H9 (cell line): ENCODE data around the gene GBP3. TPM values are rescaled to one million over a fixed set of nuclear protein-coding genes. Genes with fewer than 3 reads are reported as not detected.

Experiments used
- DNase-seq: peaks from one replicate; pipeline ENCODE4 v3.0.0-alpha.2; 2017
- H2AFZ ChIP-seq: one replicate; pipeline ENCODE4 v1.6.1; 2013; ENCODE audit warnings: mild to moderate bottlenecking, low read length, control low read depth, moderate library complexity
- H2AK5ac ChIP-seq: 2 replicates; pipeline ENCODE4 v1.6.1; 2013; ENCODE audit warnings: low read length, control low read depth, mixed read lengths; ENCODE audit not compliant: insufficient read length
- H2BK120ac ChIP-seq: one replicate; pipeline ENCODE4 v1.6.1; 2013; ENCODE audit warnings: low read depth, mild to moderate bottlenecking, low read length, control low read depth, inconsistent platforms; ENCODE audit not compliant: poor library complexity, severe bottlenecking
- H2BK12ac ChIP-seq: 2 replicates; pipeline ENCODE4 v1.6.1; 2013; ENCODE audit warnings: low read length, control low read depth, mixed read lengths, low read depth; ENCODE audit not compliant: insufficient read length
- H2BK15ac ChIP-seq: 2 replicates; pipeline ENCODE4 v1.6.1; 2013; ENCODE audit warnings: low read depth, low read length, control low read depth
- H2BK20ac ChIP-seq: one replicate; pipeline ENCODE4 v1.6.1; 2013; ENCODE audit warnings: low read depth, mild to moderate bottlenecking, low read length, control low read depth, inconsistent platforms; ENCODE audit not compliant: poor library complexity, severe bottlenecking
- H2BK5ac ChIP-seq: 2 replicates; pipeline ENCODE4 v1.6.1; 2013; ENCODE audit warnings: low read length, control low read depth, mixed read lengths; ENCODE audit not compliant: insufficient read length
- H3K14ac ChIP-seq: 2 replicates; pipeline ENCODE4 v1.6.1; 2013; ENCODE audit warnings: low read length, control low read depth; ENCODE audit not compliant: insufficient read depth
- H3K18ac ChIP-seq: 2 replicates; pipeline ENCODE4 v1.6.1; 2013; ENCODE audit warnings: low read depth, mild to moderate bottlenecking, mixed read lengths, low read length, control low read depth; ENCODE audit not compliant: insufficient read length
- H3K23ac ChIP-seq: 2 replicates; pipeline ENCODE4 v1.6.1; 2013; ENCODE audit warnings: low read length, control low read depth, mixed read lengths, low read depth; ENCODE audit not compliant: insufficient read length
- H3K23me2 ChIP-seq: 2 replicates; pipeline ENCODE4 v1.6.1; 2013; ENCODE audit warnings: low read depth, mild to moderate bottlenecking, mixed read lengths, low read length, control low read depth; ENCODE audit not compliant: insufficient read length, poor library complexity, severe bottlenecking
- H3K27ac ChIP-seq: 2 replicates; pipeline ENCODE4 v1.5.1; 2013; ENCODE audit warnings: low read length, control low read depth, mixed read lengths, low read depth; ENCODE audit not compliant: insufficient read length
- H3K27me3 ChIP-seq: 2 replicates; pipeline ENCODE4 v1.6.1; 2013; ENCODE audit warnings: low read length, control low read depth, inconsistent platforms; ENCODE audit not compliant: insufficient read depth
- H3K4ac ChIP-seq: 2 replicates; pipeline ENCODE4 v1.6.1; 2013; ENCODE audit warnings: low read depth, mild to moderate bottlenecking, control low read depth, inconsistent platforms, low read length, moderate library complexity
- H3K4me1 ChIP-seq: 2 replicates; pipeline ENCODE4 v1.6.1; 2013; ENCODE audit warnings: low read length, control low read depth, inconsistent platforms; ENCODE audit not compliant: insufficient read depth
- H3K4me2 ChIP-seq: 2 replicates; pipeline ENCODE4 v1.6.1; 2013; ENCODE audit warnings: low read length, control low read depth, mixed read lengths; ENCODE audit not compliant: insufficient read length, insufficient read depth
- H3K56ac ChIP-seq: 2 replicates; pipeline ENCODE4 v1.6.1; 2013; ENCODE audit warnings: low read depth, mild to moderate bottlenecking, mixed read lengths, low read length, control low read depth; ENCODE audit not compliant: insufficient read length
- H3K79me1 ChIP-seq: 2 replicates; pipeline ENCODE4 v1.6.1; 2013; ENCODE audit warnings: low read depth, mild to moderate bottlenecking, moderate library complexity, low read length, control low read depth, inconsistent platforms; ENCODE audit not compliant: insufficient read depth, poor library complexity, severe bottlenecking
- H3K79me2 ChIP-seq: 2 replicates; pipeline ENCODE4 v1.6.1; 2013; ENCODE audit warnings: low read length, control low read depth, inconsistent platforms; ENCODE audit not compliant: insufficient read depth
- H3K9ac ChIP-seq: 2 replicates; pipeline ENCODE4 v1.6.1; 2013; ENCODE audit warnings: low read length, control low read depth, mixed read lengths; ENCODE audit not compliant: insufficient read length; ENCODE audit errors: extremely low read depth
- H3K9me3 ChIP-seq: one replicate; pipeline ENCODE4 v1.6.1; 2013; ENCODE audit warnings: low read depth, low read length, inconsistent platforms; ENCODE audit not compliant: control insufficient read depth
- H3T11ph ChIP-seq: one replicate; pipeline ENCODE4 v1.6.1; 2013; ENCODE audit warnings: mild to moderate bottlenecking, low read length, control low read depth, inconsistent platforms
- H4K20me1 ChIP-seq: one replicate; pipeline ENCODE4 v1.6.1; 2013; ENCODE audit not compliant: control insufficient read depth, insufficient read length, insufficient read depth
- H4K5ac ChIP-seq: 2 replicates; pipeline ENCODE4 v1.6.1; 2013; ENCODE audit warnings: low read depth, mild to moderate bottlenecking, mixed read lengths, low read length, control low read depth; ENCODE audit not compliant: insufficient read length
- H4K8ac ChIP-seq: replicated peaks from 2 replicates; pipeline ENCODE4 v1.6.1; 2013; ENCODE audit warnings: low read length, control low read depth, mixed read lengths, low read depth; ENCODE audit not compliant: insufficient read length
- H4K91ac ChIP-seq: 2 replicates; pipeline ENCODE4 v1.6.1; 2013; ENCODE audit warnings: low read depth, mild to moderate bottlenecking, moderate library complexity, mixed read lengths, low read length, control low read depth; ENCODE audit not compliant: insufficient read length
- H3K27ac Mint-ChIP-seq, 3 experiments: 2 replicates in 2 of 3; 3 replicates in 1 of 3; pipeline ENCODE4 v1.8.0; 2020 to 2021; ENCODE audit warnings: mixed read lengths in 3 of 3, mild to moderate bottlenecking in 1 of 3, moderate library complexity in 1 of 3
- H3K27me3 Mint-ChIP-seq: 2 replicates; pipeline ENCODE4 v1.8.0; 2021; ENCODE audit warnings: low read depth, mild to moderate bottlenecking, moderate library complexity, mixed read lengths
- H3K36me3 Mint-ChIP-seq, 3 experiments: 2 replicates in 2 of 3; 3 replicates in 1 of 3; pipeline ENCODE4 v1.8.0; 2020 to 2021; ENCODE audit warnings: low read depth in 3 of 3, mixed read lengths in 3 of 3; ENCODE audit not compliant: insufficient read depth in 1 of 3
- H3K4me1 Mint-ChIP-seq, 2 experiments: 2 replicates each; pipeline ENCODE4 v1.8.0; 2020; ENCODE audit warnings: mixed read lengths in 2 of 2
- H3K4me3 Mint-ChIP-seq, 2 experiments: 2 replicates in 1 of 2; 3 replicates in 1 of 2; pipeline ENCODE4 v1.8.0; 2020 to 2021; ENCODE audit warnings: mild to moderate bottlenecking in 2 of 2, mixed read lengths in 2 of 2, moderate library complexity in 1 of 2
- H3K9me3 Mint-ChIP-seq, 2 experiments: 2 replicates in 1 of 2; 3 replicates in 1 of 2; pipeline ENCODE4 v1.8.0; 2020; ENCODE audit warnings: mild to moderate bottlenecking in 2 of 2, mixed read lengths in 2 of 2, moderate library complexity in 1 of 2
- WGBS: extraction: QIAGEN DNeasy Blood & Tissue Kit; methylation state at CpG from one replicate; pipeline ENCODE4 v1.1.7; 2013; ENCODE audit warnings: missing lambda C conversion rate, low lambda C conversion rate, mixed read lengths; ENCODE audit not compliant: insufficient read length; ENCODE audit errors: extremely low coverage; 5-methylcytosine and 5-hydroxymethylcytosine counted together
- total RNA-seq: library from RNA; stranded (reverse); gene quantifications from 2 replicates; pipeline ENCODE4 v1.2.1, GENCODE V29; 2021
- TF ChIP-seq, protein P1 (sequence below): fragments of 200-600 bp; sonication (generic); conservative IDR thresholded peaks from 3 replicates; pipeline ENCODE4 v1.8.0; 2021; ENCODE audit warnings: antibody characterized with exemption, mild to moderate bottlenecking

The GBP3 gene
- total RNA-seq, 1 experiment from 2014 or later: not detected

DNA sequence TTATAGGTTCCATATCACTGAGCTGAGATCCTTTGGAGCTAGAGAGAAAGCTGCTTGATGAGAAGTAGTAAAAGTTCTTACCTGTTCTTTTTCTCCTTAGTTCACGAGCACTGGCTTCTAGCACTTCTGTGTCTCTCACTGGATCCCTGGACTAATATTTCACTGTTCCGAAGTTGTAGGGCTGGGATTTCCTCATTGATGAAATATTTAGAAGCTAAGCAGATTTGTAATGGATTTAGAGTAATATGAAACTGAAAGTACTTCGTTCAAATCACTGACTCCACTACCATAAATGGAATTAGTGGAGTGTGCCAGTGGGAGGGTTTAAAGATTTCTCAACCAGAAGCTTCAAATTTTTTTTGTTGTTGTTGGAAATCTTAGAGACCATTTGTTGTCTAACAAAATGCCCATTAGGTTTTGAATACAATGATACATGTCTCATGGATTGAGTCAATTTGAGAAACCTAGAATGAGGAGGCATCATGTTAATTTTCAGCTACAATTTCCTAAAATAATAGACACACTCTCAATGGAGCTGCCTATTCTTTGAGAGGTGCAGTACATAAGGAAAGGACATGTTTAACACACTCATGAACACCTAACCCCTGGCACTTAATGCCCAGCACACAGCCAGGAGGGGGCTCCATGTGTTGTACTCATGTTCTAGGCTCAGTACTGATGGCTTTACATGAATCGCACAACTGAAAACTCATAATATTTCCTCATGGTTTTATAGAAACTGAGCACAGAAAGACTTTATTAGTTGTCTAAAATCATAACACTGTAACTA is 42.6 kb upstream of the GBP3 start, which contains the start of gene GBP1:
TSS of gene GBP1 (minus strand) at position 130 of the 790 bp plus-strand sequence. CDS start 1,974 bp downstream, outside the sequence.
- no peak within 1 kb of the TSS for H3K4me3 Mint-ChIP-seq

More for the DNA sequence above, 42.6 kb upstream of the GBP3 start, which contains the start of gene GBP1:
- Histone ChIP-seq H3K27ac (no peak within 1 kb of the TSS), H3K4me1 (no peaks in the 10 kb centered on the region), H3T11ph (no peak within 1 kb of the TSS), H2BK120ac (no peak within 1 kb of the TSS), H3K56ac (no peak within 1 kb of the TSS), H3K4me2 (no peak within 1 kb of the TSS), H3K9me3 (no peaks in the 10 kb centered on the region), H3K14ac (no peak within 1 kb of the TSS), H3K23ac (no peak within 1 kb of the TSS), H3K9ac (no peak within 1 kb of the TSS), H4K20me1 (no peaks in the 10 kb centered on the region), H2BK15ac (no peak within 1 kb of the TSS), H2AK5ac (no peak within 1 kb of the TSS), H2BK5ac (no peak within 1 kb of the TSS), H3K27me3 (no peaks in the 10 kb centered on the region), H3K79me1 (no peaks in the 10 kb centered on the region), H4K5ac (no peak within 1 kb of the TSS), H2BK12ac (no peak within 1 kb of the TSS), H2AFZ (no peak within 1 kb of the TSS), H3K4ac (no peak within 1 kb of the TSS), H2BK20ac (no peak within 1 kb of the TSS), H4K8ac (no peak within 1 kb of the TSS), H3K79me2 (no peaks in the 10 kb centered on the region), H3K18ac (no peak within 1 kb of the TSS), H4K91ac (no peak within 1 kb of the TSS), H3K23me2 (no peaks in the 10 kb centered on the region)
- no CpG with 5 or more reads among the region's 4 CpGs for WGBS
- H3K4me1 Mint-ChIP-seq: no peaks in the 10 kb centered on the region; a peak in 1 of 4 replicates
- no peak for DNase-seq
- no peaks in the 10 kb centered on the region; the same call in 1 of the 2 replicates for H3K27me3 Mint-ChIP-seq
- H3K36me3 Mint-ChIP-seq: no peaks in the 10 kb centered on the region
- H3K27ac Mint-ChIP-seq: no peak within 1 kb of the TSS; a peak in 1 of 7 replicates
- TF ChIP-seq, protein P1, sequence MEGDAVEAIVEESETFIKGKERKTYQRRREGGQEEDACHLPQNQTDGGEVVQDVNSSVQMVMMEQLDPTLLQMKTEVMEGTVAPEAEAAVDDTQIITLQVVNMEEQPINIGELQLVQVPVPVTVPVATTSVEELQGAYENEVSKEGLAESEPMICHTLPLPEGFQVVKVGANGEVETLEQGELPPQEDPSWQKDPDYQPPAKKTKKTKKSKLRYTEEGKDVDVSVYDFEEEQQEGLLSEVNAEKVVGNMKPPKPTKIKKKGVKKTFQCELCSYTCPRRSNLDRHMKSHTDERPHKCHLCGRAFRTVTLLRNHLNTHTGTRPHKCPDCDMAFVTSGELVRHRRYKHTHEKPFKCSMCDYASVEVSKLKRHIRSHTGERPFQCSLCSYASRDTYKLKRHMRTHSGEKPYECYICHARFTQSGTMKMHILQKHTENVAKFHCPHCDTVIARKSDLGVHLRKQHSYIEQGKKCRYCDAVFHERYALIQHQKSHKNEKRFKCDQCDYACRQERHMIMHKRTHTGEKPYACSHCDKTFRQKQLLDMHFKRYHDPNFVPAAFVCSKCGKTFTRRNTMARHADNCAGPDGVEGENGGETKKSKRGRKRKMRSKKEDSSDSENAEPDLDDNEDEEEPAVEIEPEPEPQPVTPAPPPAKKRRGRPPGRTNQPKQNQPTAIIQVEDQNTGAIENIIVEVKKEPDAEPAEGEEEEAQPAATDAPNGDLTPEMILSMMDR: no peak
- H3K9me3 Mint-ChIP-seq: no peaks in the 10 kb centered on the region
